Fibroblast of lung (primary cell): ENCODE data around the gene SPTB. TPM values are rescaled to one million over a fixed set of nuclear protein-coding genes. Genes with fewer than 3 reads are reported as not detected.

ENCODE experiments used
- DNase-seq, 2 donors: peaks; one replicate each; pipeline versions ENCODE4 v3.0.0 to v3.0.0-alpha.2; 2010; ENCODE audit warnings: low read depth in 2 of 2
- H2AFZ ChIP-seq: 2 replicates; pipeline ENCODE4 v1.5.1; 2012; ENCODE audit warnings: low read length, control low read depth, inconsistent platforms
- H3K27ac ChIP-seq: 2 replicates; pipeline ENCODE4 v1.5.1; 2011; ENCODE audit warnings: low read length, control low read depth; ENCODE audit not compliant: insufficient read depth
- H3K27me3 ChIP-seq: 2 replicates; pipeline ENCODE4 v1.5.1; 2011; ENCODE audit warnings: mild to moderate bottlenecking, low read length; ENCODE audit not compliant: control insufficient read depth, insufficient read depth
- H3K36me3 ChIP-seq: 2 replicates; pipeline ENCODE4 v1.5.1; 2011; ENCODE audit warnings: low read length; ENCODE audit not compliant: control insufficient read depth, insufficient read depth
- H3K4me1 ChIP-seq: 2 replicates; pipeline ENCODE4 v1.5.1; 2011; ENCODE audit warnings: low read length; ENCODE audit not compliant: control insufficient read depth, insufficient read depth; ENCODE audit errors: extremely low read depth
- H3K4me2 ChIP-seq: 2 replicates; pipeline ENCODE4 v1.5.1; 2011; ENCODE audit warnings: low read length, control low read depth; ENCODE audit not compliant: insufficient read depth; ENCODE audit errors: extremely low read depth
- H3K4me3 ChIP-seq, 4 experiments: fragments of 200-600 bp in 1 of 4; sonication (generic) in 1 of 4; replicated peaks in 1 of 4; 2 replicates each; pipeline ENCODE4 v1.5.1; 2011 to 2016; ENCODE audit warnings: low read length in 4 of 4, low read depth in 3 of 4, mild to moderate bottlenecking in 3 of 4, control low read depth in 2 of 4, inconsistent platforms in 1 of 4, mixed read lengths in 1 of 4; ENCODE audit not compliant: insufficient read depth in 1 of 4; ENCODE audit errors: control extremely low read depth in 1 of 4
- H3K79me2 ChIP-seq: 2 replicates; pipeline ENCODE4 v1.5.1; 2012; ENCODE audit warnings: mild to moderate bottlenecking, low read length, inconsistent platforms; ENCODE audit not compliant: control insufficient read depth, insufficient read depth
- H3K9ac ChIP-seq: 2 replicates; pipeline ENCODE4 v1.5.1; 2011; ENCODE audit warnings: mild to moderate bottlenecking, low read length, control low read depth; ENCODE audit not compliant: insufficient read depth
- H3K9me3 ChIP-seq: 2 replicates; pipeline ENCODE4 v1.5.1; 2012; ENCODE audit warnings: low read depth, low read length; ENCODE audit not compliant: control insufficient read depth, insufficient read depth
- H4K20me1 ChIP-seq: 2 replicates; pipeline ENCODE4 v1.5.1; 2011; ENCODE audit warnings: low read length; ENCODE audit not compliant: control insufficient read depth, insufficient read depth; ENCODE audit errors: extremely low read depth
- CTCF ChIP-seq, 2 donors: IDR thresholded peaks in 1 of 2; conservative IDR thresholded peaks in 1 of 2; 1 replicate in 1 of 2; 2 replicates in 1 of 2; pipeline ENCODE4 v1.5.1; 2011 to 2012; ENCODE audit warnings: low read length in 2 of 2, control low read depth in 1 of 2, inconsistent platforms in 1 of 2, low read depth in 1 of 2, mild to moderate bottlenecking in 1 of 2
- EZH2 ChIP-seq: IDR thresholded peaks from 2 replicates; pipeline ENCODE4 v1.5.1; 2012; ENCODE audit warnings: low read length, control low read depth, mild to moderate bottlenecking; ENCODE audit errors: missing control alignments
- polyA plus RNA-seq, 2 donors: library from polyadenylated mRNA; depleted of rRNA in 1 of 2; stranded (reverse) in 1 of 2; unstranded in 1 of 2; fragments of >200 nt; gene quantifications; 2 replicates each; pipeline ENCODE4 v1.2.1, GENCODE V29; 2011 to 2012; ENCODE audit warnings: missing spikeins in 1 of 2
- total RNA-seq: library from RNA; depleted of rRNA; stranded (reverse); fragments of >200 nt; gene quantifications from 2 replicates; pipeline ENCODE4 v1.2.1, GENCODE V29; 2014

The SPTB gene
- total and polyA plus RNA-seq, 2 donors (not counting 1 experiment from before 2014, with no cell fraction given): not detected

GRCh38 chr14:64768401-64769095, 111.2 kb downstream of the SPTB start:
- TF ChIP-seq EZH2: no peak
- DNase-seq: no peak
- H4K20me1 ChIP-seq: no peaks in the 10 kb centered on the region
- no peaks in the 10 kb centered on the region for H3K79me2 ChIP-seq
- H3K27ac ChIP-seq: no peak overlapping the region
- no peaks in the 10 kb centered on the region for H3K36me3 ChIP-seq
- H3K27me3 ChIP-seq: peaks cover 4% of the 10 kb centered on the region
- no peak overlapping the region for H2AFZ ChIP-seq
- H3K4me2 ChIP-seq: no peak overlapping the region
- H3K4me1 ChIP-seq: peaks cover 6% of the 10 kb centered on the region
- H3K4me3 ChIP-seq: no peak overlapping the region
- no peaks in the 10 kb centered on the region for H3K9me3 ChIP-seq
- H3K9ac ChIP-seq: no peak overlapping the region

GRCh38 chr14:64767215-64767964, 112.3 kb downstream of the SPTB start:
- Histone ChIP-seq H3K4me2 (no peak overlapping the region), H3K4me3 (no peak overlapping the region), H3K9me3 (no peaks in the 10 kb centered on the region), H4K20me1 (no peaks in the 10 kb centered on the region), H3K9ac (no peak overlapping the region), H3K27ac (no peak overlapping the region), H2AFZ (no peak overlapping the region), H3K36me3 (no peaks in the 10 kb centered on the region), H3K79me2 (no peaks in the 10 kb centered on the region), H3K27me3 (peaks cover 4% of the 10 kb centered on the region), H3K4me1 (peaks cover 9% of the 10 kb centered on the region)
- no peak for DNase-seq
- no peak for TF ChIP-seq EZH2

- no peak for DNase-seq
- Histone ChIP-seq H2AFZ (no peak overlapping the region), H3K4me3 (no peak overlapping the region), H3K4me1 (peaks cover 17% of the 10 kb centered on the region), H3K9me3 (no peaks in the 10 kb centered on the region), H4K20me1 (no peaks in the 10 kb centered on the region), H3K27ac (no peak overlapping the region), H3K9ac (no peak overlapping the region), H3K36me3 (no peaks in the 10 kb centered on the region), H3K79me2 (no peaks in the 10 kb centered on the region), H3K4me2 (no peak overlapping the region), H3K27me3 (peaks cover 4% of the 10 kb centered on the region)
- TF ChIP-seq CTCF (conservative IDR thresholded peaks at IDR 0.05 in 1 of 2, IDR thresholded peaks at IDR 0.05 in 1 of 2; ENCODE audit: low read depth in 1 of 2, low read length in 2 of 2) (no peak), EZH2 (no peak)
Observed at GRCh38 chr14:64766430-64767151, 113.1 kb downstream of the SPTB start.
